SU-DHL-6 (cell line): ENCODE data around the gene MXD1.

Experiments used
- EZH2phosphoT487 ChIP-seq: fragments of 200-600 bp; sonication (generic), shearing (Covaris generic); conservative IDR thresholded peaks from 2 replicates; pipeline ENCODE4 v1.6.1; 2018; ENCODE audit warnings: mild to moderate bottlenecking, antibody characterized with exemption, low read length, moderate library complexity, mixed read lengths
- TF ChIP-seq, protein P1 (sequence below): fragments of 200-600 bp; sonication (generic); IDR thresholded peaks from one replicate; pipeline ENCODE4 v1.5.1; 2017; ENCODE audit warnings: antibody characterized with exemption, mild to moderate bottlenecking, low read length, moderate library complexity; ENCODE audit not compliant: insufficient read depth, poor library complexity, severe bottlenecking

DNA sequence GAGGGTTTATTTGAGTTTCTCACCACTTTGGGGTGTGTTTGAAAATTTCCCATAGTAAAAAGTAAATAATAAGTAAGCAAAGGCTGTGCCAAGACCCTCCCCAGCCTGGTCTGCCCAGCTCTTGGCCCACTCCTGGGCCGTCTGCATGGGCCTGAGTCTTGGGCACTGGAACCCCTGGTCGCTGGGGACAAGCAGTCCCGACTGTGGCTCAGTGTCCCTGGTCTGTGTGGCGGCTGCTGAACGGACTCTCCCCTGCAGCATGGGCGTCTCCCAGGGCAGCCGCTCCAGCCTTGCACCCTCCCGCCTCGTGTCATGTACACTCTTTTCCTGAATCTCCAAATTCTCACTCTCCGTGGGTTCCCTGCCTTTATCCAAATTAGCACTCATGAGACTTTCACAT lies 53.7 kb downstream of the MXD1 start:
- TF ChIP-seq, protein P1, sequence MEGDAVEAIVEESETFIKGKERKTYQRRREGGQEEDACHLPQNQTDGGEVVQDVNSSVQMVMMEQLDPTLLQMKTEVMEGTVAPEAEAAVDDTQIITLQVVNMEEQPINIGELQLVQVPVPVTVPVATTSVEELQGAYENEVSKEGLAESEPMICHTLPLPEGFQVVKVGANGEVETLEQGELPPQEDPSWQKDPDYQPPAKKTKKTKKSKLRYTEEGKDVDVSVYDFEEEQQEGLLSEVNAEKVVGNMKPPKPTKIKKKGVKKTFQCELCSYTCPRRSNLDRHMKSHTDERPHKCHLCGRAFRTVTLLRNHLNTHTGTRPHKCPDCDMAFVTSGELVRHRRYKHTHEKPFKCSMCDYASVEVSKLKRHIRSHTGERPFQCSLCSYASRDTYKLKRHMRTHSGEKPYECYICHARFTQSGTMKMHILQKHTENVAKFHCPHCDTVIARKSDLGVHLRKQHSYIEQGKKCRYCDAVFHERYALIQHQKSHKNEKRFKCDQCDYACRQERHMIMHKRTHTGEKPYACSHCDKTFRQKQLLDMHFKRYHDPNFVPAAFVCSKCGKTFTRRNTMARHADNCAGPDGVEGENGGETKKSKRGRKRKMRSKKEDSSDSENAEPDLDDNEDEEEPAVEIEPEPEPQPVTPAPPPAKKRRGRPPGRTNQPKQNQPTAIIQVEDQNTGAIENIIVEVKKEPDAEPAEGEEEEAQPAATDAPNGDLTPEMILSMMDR: no peak
- TF ChIP-seq EZH2phosphoT487: no peak
